Adrenal gland (tissue), 5 donors: ENCODE measurements around the gene LMNB1.
"Not testable (repeated sequence)": the region's sequence is repeated elsewhere in the genome, so short reads cannot be mapped to it uniquely, and the experiment has no call there.

Experiments used
- CTCF ChIP-seq, 6 experiments: fragments of 450-650 bp in 4 of 6; fragments of 200-600 bp in 2 of 6; sonication (generic) in 1 of 6; IDR thresholded peaks; 1 replicate in 5 of 6; 2 replicates in 1 of 6; pipeline versions ENCODE4 v1.5.1 to v1.8.0; 2016 to 2021; ENCODE audit warnings: antibody characterized with exemption in 6 of 6, mild to moderate bottlenecking in 2 of 6, moderate library complexity in 1 of 6
- POLR2A ChIP-seq, 2 donors: fragments of 450-650 bp; IDR thresholded peaks; one replicate each; pipeline ENCODE4 v1.6.1; 2017; ENCODE audit warnings: antibody characterized with exemption in 2 of 2, mild to moderate bottlenecking in 2 of 2, moderate library complexity in 1 of 2
- donor health status: DM: no; HTN: no; CAD: no.

GRCh38 chr5:126853541-126854307 is 76.8 kb downstream of the LMNB1 start:
- not testable (repeated sequence) for TF ChIP-seq CTCF, POLR2A (IDR thresholded peaks at IDR 0.05)
